Naive thymus-derived CD4-positive, alpha-beta T cell (primary cell): ENCODE results near the gene LHX5. TPM values are rescaled to one million over a fixed set of nuclear protein-coding genes. Genes with fewer than 3 reads are reported as not detected.
"Not testable (repeated sequence)": the region's sequence is repeated elsewhere in the genome, so short reads cannot be mapped to it uniquely, and the experiment has no call there.

ENCODE experiments used
- ATAC-seq: fragments of 150-1000 bp; cut with Tn5 transposase; 2 replicates; pipeline ENCODE4 v1.10.0; 2021; ENCODE audit warnings: mild to moderate bottlenecking, moderate library complexity
- CTCF ChIA-PET: fragments of 350-600 bp; sonication (Branson Sonifier 250); formaldehyde crosslinking; loops from one replicate; lab custom pipeline; 2021; ENCODE audit warnings: antibody characterized with exemption; lab: Charles Lee
- POLR2A ChIA-PET: fragments of 350-600 bp; sonication (Branson Sonifier 250); formaldehyde crosslinking; loops from one replicate; lab custom pipeline; 2021; ENCODE audit warnings: antibody characterized with exemption, inconsistent platforms; lab: Charles Lee
- DNase-seq, 9 donors: peaks; one replicate each; pipeline versions ENCODE4 v3.0.0 to v3.0.0-alpha.2; 2020 to 2022; ENCODE audit warnings: mixed read lengths in 1 of 9
- H3K27ac ChIP-seq: one replicate; pipeline ENCODE4 v1.7.0; 2013; ENCODE audit warnings: mild to moderate bottlenecking, low read depth, low read length, moderate library complexity
- H3K27me3 ChIP-seq, 2 donors: one replicate each; pipeline ENCODE4 v1.7.0; 2013; ENCODE audit warnings: low read length in 2 of 2, mild to moderate bottlenecking in 2 of 2, moderate library complexity in 2 of 2; ENCODE audit not compliant: control insufficient read depth in 2 of 2, insufficient read depth in 2 of 2
- H3K36me3 ChIP-seq, 3 experiments: 1 replicate in 2 of 3; 2 replicates in 1 of 3; pipeline ENCODE4 v1.7.0; 2013; ENCODE audit warnings: low read length in 3 of 3, mild to moderate bottlenecking in 3 of 3, moderate library complexity in 1 of 3; ENCODE audit not compliant: insufficient read depth in 3 of 3, control insufficient read depth in 2 of 3
- H3K4me1 ChIP-seq, 2 donors: one replicate each; pipeline ENCODE4 v1.7.0; 2013; ENCODE audit warnings: low read length in 2 of 2, mild to moderate bottlenecking in 2 of 2, moderate library complexity in 1 of 2; ENCODE audit not compliant: control insufficient read depth in 2 of 2, insufficient read depth in 2 of 2
- H3K4me3 ChIP-seq: 2 replicates; pipeline ENCODE4 v1.7.0; 2013; ENCODE audit warnings: mild to moderate bottlenecking, low read length
- H3K9me3 ChIP-seq, 3 experiments: 1 replicate in 2 of 3; 2 replicates in 1 of 3; pipeline ENCODE4 v1.7.0; 2013; ENCODE audit warnings: low read length in 3 of 3; ENCODE audit not compliant: control insufficient read depth in 2 of 3
- H3K27ac Mint-ChIP-seq, 9 donors: one replicate each; pipeline ENCODE4 v1.8.0; 2020 to 2022; ENCODE audit warnings: mixed read lengths in 9 of 9, mild to moderate bottlenecking in 8 of 9, moderate library complexity in 5 of 9, inconsistent platforms in 2 of 9
- H3K27me3 Mint-ChIP-seq, 5 donors: one replicate each; pipeline ENCODE4 v1.8.0; 2021 to 2022; ENCODE audit warnings: mixed read lengths in 5 of 5, mild to moderate bottlenecking in 1 of 5
- H3K36me3 Mint-ChIP-seq, 5 donors: one replicate each; pipeline ENCODE4 v1.8.0; 2020 to 2022; ENCODE audit warnings: mixed read lengths in 5 of 5, mild to moderate bottlenecking in 3 of 5, inconsistent platforms in 1 of 5
- H3K4me1 Mint-ChIP-seq, 7 donors: one replicate each; pipeline ENCODE4 v1.8.0; 2020 to 2022; ENCODE audit warnings: mixed read lengths in 7 of 7, mild to moderate bottlenecking in 3 of 7, inconsistent platforms in 1 of 7
- H3K4me3 Mint-ChIP-seq, 10 donors: one replicate each; pipeline ENCODE4 v1.8.0; 2020 to 2022; ENCODE audit warnings: mild to moderate bottlenecking in 10 of 10, mixed read lengths in 10 of 10, moderate library complexity in 6 of 10, inconsistent platforms in 2 of 10
- H3K9me3 Mint-ChIP-seq, 11 donors: one replicate each; pipeline ENCODE4 v1.8.0; 2020 to 2022; ENCODE audit warnings: mixed read lengths in 11 of 11, mild to moderate bottlenecking in 4 of 11, inconsistent platforms in 1 of 11, moderate library complexity in 1 of 11
- intact Hi-C, 2 donors: fragments of 100-400 bp; cut with micrococcal nuclease; formaldehyde crosslinking; loops; one replicate each; pipeline ENCODE4 v1.15.1; 2023
- polyA plus RNA-seq, 2 donors: library from polyadenylated mRNA; unstranded; fragments of 300-500 nt; fragmentation: Illumina TruSeq; gene quantifications; one replicate each; pipeline ENCODE4 v1.2.3, GENCODE V29; 2021
- total RNA-seq, 6 experiments: library from RNA in 5 of 6; stranded (reverse) in 5 of 6; gene quantifications; 1 replicate in 5 of 6; 2 replicates in 1 of 6; pipeline ENCODE4 v1.2.3 and lab custom pipeline; 2021 to 2026

LHX5 gene
- total and polyA plus RNA-seq, 7 experiments from 2014 or later = not detected

DNA sequence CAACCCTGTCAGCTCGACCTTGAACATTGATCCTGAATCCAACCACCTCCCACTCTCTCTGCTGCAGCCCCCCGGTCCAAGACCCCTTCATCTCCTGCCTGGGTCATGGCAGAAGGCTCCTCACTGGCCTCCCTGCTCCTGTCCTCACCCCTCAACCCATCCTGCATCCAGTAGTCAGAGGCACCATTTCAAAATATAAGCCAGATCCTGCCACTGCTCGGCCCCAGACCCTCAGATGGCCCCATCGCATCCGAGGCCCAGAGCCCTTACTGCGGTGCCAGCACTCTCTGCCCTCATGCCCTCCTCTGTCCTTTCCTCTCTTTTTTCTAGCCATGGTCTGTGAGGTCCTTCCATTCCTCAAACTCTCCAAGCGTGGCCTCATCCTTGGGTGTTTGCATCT lies 34.3 kb upstream of the LHX5 start:
- no peak for DNase-seq
- intact Hi-C loops = no loop called here
- ChIA-PET POLR2A (no interaction called here), CTCF (no interaction called here)
- Mint-ChIP-seq H3K36me3 (peaks cover 0 to 4% (median 0%) of the 10 kb centered on the region in 5 donors), H3K4me3 (no peak overlapping the region), H3K4me1 (no peaks in the 10 kb centered on the region), H3K27me3 (peaks cover 11 to 77% (median 55%) of the 10 kb centered on the region in 5 donors), H3K27ac (no peak overlapping the region), H3K9me3 (peaks cover 0 to 28% (median 6%) of the 10 kb centered on the region in 11 donors)
- Histone ChIP-seq H3K27ac (no peak overlapping the region), H3K4me1 (no peaks in the 10 kb centered on the region), H3K4me3 (no peak overlapping the region), H3K9me3 (no peaks in the 10 kb centered on the region), H3K36me3 (no peaks in the 10 kb centered on the region), H3K27me3 (no peaks in the 10 kb centered on the region)
- no peak for ATAC-seq

DNA sequence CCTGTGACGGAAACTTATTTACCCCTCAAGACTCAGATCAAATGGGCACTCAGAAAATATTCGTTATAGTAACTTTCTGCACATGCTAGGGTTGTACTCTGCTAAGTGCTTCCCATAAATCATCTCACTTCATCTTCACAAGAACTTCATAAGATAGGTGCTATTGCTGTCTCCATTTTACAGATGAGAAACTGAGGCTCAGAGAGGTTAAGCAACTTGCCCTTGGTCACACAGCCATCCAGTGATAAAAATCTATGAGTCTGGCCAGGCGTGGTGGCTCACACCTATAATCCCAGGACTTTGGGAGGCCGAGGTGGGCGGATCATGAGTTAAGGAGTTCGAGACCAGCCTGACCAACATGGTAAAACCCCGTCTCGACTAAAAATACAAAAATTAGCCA lies 33.2 kb upstream of the LHX5 start:
- H3K4me3 ChIP-seq = no peak overlapping the region
- POLR2A ChIA-PET = no interaction called here

DNA sequence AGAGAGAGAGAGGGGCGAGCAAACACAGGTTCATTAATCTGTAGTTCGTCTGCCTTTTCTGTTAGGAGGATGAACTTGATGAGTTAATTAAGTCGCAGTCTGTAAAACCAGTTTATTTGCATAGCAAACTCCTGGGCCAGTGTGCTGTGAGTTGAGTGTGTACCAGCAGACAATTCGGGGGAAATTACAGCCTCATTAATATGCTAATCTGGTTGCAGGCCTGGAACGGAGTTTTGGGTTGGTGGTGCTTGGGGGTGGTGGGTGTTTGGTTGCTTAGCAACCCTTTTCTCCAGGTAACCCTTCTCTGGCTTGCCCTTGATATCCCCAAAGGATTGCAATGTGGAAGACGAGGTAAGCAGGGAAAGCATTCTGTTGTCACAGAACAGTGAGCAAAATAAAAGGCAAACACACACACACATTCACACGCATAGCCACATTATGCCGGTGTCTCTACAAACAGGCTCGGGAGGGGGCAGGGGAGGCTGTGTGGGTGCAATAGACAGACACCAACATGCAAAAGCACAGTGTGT lies 29.2 kb upstream of the LHX5 start:
- ChIA-PET CTCF (no interaction called here), POLR2A (no interaction called here)
- DNase-seq (no peak), ATAC-seq (no peak)
- Histone ChIP-seq H3K36me3 (no peaks in the 10 kb centered on the region), H3K4me1 (no peaks in the 10 kb centered on the region), H3K27ac (no peak overlapping the region), H3K27me3 (no peaks in the 10 kb centered on the region), H3K4me3 (no peak overlapping the region), H3K9me3 (no peaks in the 10 kb centered on the region)
- H3K27me3 Mint-ChIP-seq = peaks cover 12 to 45% (median 38%) of the 10 kb centered on the region in 5 donors
- peaks cover 0 to 11% (median 1%) of the 10 kb centered on the region in 11 donors for H3K9me3 Mint-ChIP-seq
- intact Hi-C loops = no loop called here
- no peaks in the 10 kb centered on the region for H3K4me1 Mint-ChIP-seq
- peaks cover 0 to 4% (median 0%) of the 10 kb centered on the region in 5 donors for H3K36me3 Mint-ChIP-seq
- H3K4me3 Mint-ChIP-seq = no peak overlapping the region
- H3K27ac Mint-ChIP-seq = no peak overlapping the region

More for the DNA sequence above, 33.2 kb upstream of the LHX5 start:
- H3K4me1 Mint-ChIP-seq = no peaks in the 10 kb centered on the region
- Histone ChIP-seq H3K27me3 (no peaks in the 10 kb centered on the region), H3K36me3 (no peaks in the 10 kb centered on the region), H3K9me3 (no peaks in the 10 kb centered on the region), H3K27ac (no peak overlapping the region), H3K4me1 (no peaks in the 10 kb centered on the region)
- H3K27ac Mint-ChIP-seq = no peak overlapping the region
- intact Hi-C loops = no loop called here
- ATAC-seq = no peak
- H3K36me3 Mint-ChIP-seq = peaks cover 0 to 4% (median 0%) of the 10 kb centered on the region in 5 donors
- DNase-seq = no peak
- H3K4me3 Mint-ChIP-seq = no peak overlapping the region
- H3K9me3 Mint-ChIP-seq = peaks cover 0 to 26% (median 6%) of the 10 kb centered on the region in 11 donors
- CTCF ChIA-PET = no interaction called here
- H3K27me3 Mint-ChIP-seq = peaks cover 15 to 67% (median 54%) of the 10 kb centered on the region in 5 donors

DNA sequence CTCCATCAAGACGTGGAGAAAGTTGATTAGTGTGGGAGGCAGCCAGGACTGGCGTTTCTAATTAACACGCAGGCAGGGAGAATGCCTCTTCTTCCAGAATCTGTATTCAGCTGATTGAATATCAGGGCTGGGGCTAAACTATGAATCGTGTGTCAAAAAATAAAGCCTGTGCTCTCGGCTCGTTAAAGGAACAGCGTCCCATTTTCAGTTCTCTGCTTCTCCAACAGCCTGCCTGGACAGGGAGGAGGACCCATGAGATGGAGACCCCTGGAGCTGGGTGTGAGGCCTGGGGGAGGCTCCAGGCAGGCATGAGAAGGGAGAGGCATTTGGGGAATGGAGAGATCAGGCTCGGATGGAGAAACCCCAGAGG lies 28.6 kb upstream of the LHX5 start:
- H3K36me3 Mint-ChIP-seq = peaks cover 0 to 4% (median 0%) of the 10 kb centered on the region in 5 donors
- Histone ChIP-seq H3K27ac (no peak overlapping the region), H3K27me3 (no peaks in the 10 kb centered on the region), H3K36me3 (no peaks in the 10 kb centered on the region), H3K4me3 (no peak overlapping the region), H3K9me3 (no peaks in the 10 kb centered on the region), H3K4me1 (no peaks in the 10 kb centered on the region)
- no peaks in the 10 kb centered on the region for H3K4me1 Mint-ChIP-seq
- intact Hi-C loops = no loop called here
- no peak overlapping the region for H3K4me3 Mint-ChIP-seq
- no peak overlapping the region for H3K27ac Mint-ChIP-seq
- H3K9me3 Mint-ChIP-seq = peaks cover 0 to 11% (median 1%) of the 10 kb centered on the region in 11 donors
- DNase-seq (no peak), ATAC-seq (no peak)
- peaks cover 12 to 41% (median 34%) of the 10 kb centered on the region in 5 donors for H3K27me3 Mint-ChIP-seq
- POLR2A ChIA-PET = no interaction called here
- CTCF ChIA-PET = no interaction called here

DNA sequence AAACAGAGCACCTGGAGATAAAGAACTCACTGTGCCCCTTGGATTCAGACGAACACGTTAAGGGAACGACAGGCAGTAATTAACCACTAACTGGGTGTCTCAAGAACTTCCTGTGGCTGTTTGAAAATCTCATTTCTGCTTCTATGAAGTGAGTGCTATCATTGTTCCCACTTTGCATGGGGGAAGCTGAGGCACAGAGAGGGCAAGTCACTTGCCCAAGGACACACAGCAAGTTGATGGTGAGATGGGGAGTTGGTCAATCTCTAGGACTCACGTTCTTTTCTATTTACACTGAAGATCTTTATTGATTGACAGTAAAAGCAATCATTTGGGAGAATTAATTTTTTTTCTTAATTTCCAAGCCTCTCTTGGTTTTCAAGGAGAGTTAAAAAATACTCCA lies 26.8 kb upstream of the LHX5 start:
- POLR2A ChIA-PET = no interaction called here

DNA sequence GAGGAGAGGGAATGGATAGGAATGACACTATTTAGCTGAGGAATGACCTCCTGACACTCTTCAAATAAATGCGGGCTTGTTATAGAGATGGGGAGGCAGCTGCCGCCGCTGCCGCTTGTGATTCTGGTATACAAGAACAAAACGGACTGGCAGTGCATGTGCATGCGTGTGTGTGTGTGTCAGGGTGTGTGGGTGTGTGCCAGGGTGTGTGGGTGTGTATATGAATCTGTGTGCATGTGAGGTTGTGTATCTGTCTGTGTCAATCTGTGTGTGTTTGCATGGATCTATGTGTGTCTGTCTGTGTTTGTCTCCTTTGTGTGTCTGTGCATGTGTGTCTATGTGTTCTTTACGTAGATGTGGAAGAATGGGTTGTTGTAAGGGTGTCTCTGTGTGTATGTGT lies 26.0 kb upstream of the LHX5 start:
- no peaks in the 10 kb centered on the region for H3K9me3 ChIP-seq
- Mint-ChIP-seq H3K36me3 (peaks cover 0 to 4% (median 0%) of the 10 kb centered on the region in 5 donors), H3K27me3 (peaks cover 12 to 47% (median 35%) of the 10 kb centered on the region in 5 donors), H3K27ac (no peak overlapping the region), H3K4me1 (no peaks in the 10 kb centered on the region), H3K9me3 (peaks cover 0 to 11% (median 3%) of the 10 kb centered on the region in 11 donors), H3K4me3 (no peak overlapping the region)
- CTCF ChIA-PET = no interaction called here
- H3K36me3 ChIP-seq = no peaks in the 10 kb centered on the region
- ATAC-seq = no peak
- no peak overlapping the region for H3K27ac ChIP-seq
- POLR2A ChIA-PET = no interaction called here
- intact Hi-C loops = no loop called here
- no peak for DNase-seq
- no peaks in the 10 kb centered on the region for H3K4me1 ChIP-seq
- no peak overlapping the region for H3K4me3 ChIP-seq
- H3K27me3 ChIP-seq = no peaks in the 10 kb centered on the region

More for the DNA sequence above, 26.8 kb upstream of the LHX5 start:
- H3K27ac ChIP-seq = no peak overlapping the region
- peaks cover 0 to 11% (median 1%) of the 10 kb centered on the region in 11 donors for H3K9me3 Mint-ChIP-seq
- CTCF ChIA-PET = no interaction called here
- ATAC-seq (no peak), DNase-seq (no peak)
- no peaks in the 10 kb centered on the region for H3K9me3 ChIP-seq
- no peaks in the 10 kb centered on the region for H3K4me1 Mint-ChIP-seq
- no peak overlapping the region for H3K4me3 Mint-ChIP-seq
- no peaks in the 10 kb centered on the region for H3K4me1 ChIP-seq
- H3K36me3 ChIP-seq = no peaks in the 10 kb centered on the region
- no peak overlapping the region for H3K27ac Mint-ChIP-seq
- no peaks in the 10 kb centered on the region for H3K27me3 ChIP-seq
- intact Hi-C loops = no loop called here
- H3K36me3 Mint-ChIP-seq = peaks cover 0 to 4% (median 0%) of the 10 kb centered on the region in 5 donors
- no peak overlapping the region for H3K4me3 ChIP-seq
- H3K27me3 Mint-ChIP-seq = peaks cover 12 to 40% (median 35%) of the 10 kb centered on the region in 5 donors

DNA sequence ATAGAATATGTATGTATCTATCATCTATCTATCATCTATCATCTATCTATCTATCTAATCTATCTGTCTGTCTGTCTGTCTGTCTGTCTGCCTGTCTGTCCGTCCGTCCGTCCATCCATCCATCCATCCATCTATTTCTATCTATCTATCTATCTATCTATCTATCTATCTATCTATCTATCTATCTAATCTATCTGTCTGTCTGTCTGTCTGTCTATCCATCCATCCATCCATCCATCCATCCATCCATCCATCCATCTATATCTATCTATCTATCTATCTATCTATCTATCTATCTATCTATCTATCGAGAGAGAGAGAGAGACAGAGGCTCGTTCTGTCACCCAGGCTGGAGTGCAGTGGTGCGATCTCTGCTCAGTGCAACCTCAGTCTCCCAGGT lies 24.3 kb upstream of the LHX5 start:
- DNase-seq, H3K4me3 Mint-ChIP-seq, H3K27me3 ChIP-seq, H3K36me3 ChIP-seq, H3K4me1 ChIP-seq, ATAC-seq, H3K36me3 Mint-ChIP-seq, H3K27ac ChIP-seq, POLR2A ChIA-PET, H3K27ac Mint-ChIP-seq, H3K4me3 ChIP-seq, CTCF ChIA-PET, H3K4me1 Mint-ChIP-seq, intact Hi-C loops, H3K9me3 ChIP-seq: not testable (repeated sequence)
- Mint-ChIP-seq H3K9me3 (peaks cover 0 to 18% (median 5%) of the 10 kb centered on the region in 11 donors), H3K27me3 (peaks cover 9 to 37% (median 30%) of the 10 kb centered on the region in 5 donors)
